ENCODE measurements around the gene HOXD4.

HOXD4 gene

DNA sequence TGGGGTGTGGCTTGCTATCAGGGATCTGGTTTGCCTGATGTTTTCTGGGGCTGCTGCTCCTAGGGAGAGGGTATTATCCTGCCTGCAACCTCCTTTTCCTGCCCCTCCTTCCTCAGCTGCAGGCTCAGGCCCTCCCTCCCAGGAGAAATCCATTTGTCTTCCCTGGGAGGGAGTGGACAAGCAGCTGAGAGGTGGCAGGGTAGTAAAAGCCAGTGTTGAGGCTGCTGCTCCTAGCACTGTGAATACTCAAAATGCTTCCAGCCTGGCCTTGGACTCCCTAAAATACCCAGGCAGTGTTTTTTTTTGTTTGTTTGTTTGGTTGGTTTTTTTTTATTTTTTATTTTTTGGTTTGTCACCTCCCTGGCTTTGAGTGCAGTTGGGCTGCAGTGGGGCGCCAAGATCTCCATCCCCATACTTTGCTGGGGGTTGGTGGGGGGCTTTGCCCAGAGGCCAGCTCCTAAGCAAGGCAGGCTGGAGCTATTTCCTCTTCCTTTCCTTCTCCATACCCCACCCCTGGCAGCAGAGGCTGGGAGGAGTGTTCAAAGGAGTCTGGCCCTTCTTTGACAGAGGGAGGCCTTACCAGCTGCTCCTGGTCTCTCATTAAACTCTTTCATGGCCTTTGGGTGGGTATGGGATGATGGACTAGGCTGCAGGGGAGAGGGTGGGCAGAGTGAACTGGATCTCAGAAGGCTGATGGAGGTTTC lies 19.4 kb downstream of the HOXD4 start:
- DNase-seq = peak; percentile 52

DNA sequence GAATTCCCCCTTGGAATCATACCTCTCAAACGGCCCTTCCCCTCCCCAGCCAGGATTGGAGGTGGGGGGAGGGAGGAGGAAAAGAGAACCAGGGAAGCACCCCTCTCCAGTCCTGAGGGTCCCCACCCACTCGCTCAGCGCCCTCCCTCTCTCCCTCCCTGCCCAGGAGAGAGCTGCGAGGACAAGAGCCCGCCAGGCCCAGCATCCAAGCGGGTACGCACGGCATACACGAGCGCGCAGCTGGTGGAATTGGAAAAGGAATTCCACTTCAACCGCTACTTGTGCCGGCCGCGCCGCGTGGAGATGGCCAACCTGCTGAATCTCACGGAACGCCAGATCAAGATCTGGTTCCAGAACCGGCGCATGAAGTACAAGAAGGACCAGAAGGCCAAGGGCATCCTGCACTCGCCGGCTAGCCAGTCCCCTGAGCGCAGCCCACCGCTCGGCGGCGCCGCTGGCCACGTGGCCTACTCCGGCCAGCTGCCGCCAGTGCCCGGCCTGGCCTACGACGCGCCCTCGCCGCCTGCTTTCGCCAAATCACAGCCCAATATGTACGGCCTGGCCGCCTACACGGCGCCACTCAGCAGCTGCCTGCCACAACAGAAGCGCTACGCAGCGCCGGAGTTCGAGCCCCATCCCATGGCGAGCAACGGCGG lies 20.1 kb downstream of the HOXD4 start:
- DNase-seq = peak; percentile 87

- DNase-seq = peak; percentile 76
These were observed 20.9 kb downstream of the HOXD4 start for GRCh38 chr2:176172007-176172894.

DNA sequence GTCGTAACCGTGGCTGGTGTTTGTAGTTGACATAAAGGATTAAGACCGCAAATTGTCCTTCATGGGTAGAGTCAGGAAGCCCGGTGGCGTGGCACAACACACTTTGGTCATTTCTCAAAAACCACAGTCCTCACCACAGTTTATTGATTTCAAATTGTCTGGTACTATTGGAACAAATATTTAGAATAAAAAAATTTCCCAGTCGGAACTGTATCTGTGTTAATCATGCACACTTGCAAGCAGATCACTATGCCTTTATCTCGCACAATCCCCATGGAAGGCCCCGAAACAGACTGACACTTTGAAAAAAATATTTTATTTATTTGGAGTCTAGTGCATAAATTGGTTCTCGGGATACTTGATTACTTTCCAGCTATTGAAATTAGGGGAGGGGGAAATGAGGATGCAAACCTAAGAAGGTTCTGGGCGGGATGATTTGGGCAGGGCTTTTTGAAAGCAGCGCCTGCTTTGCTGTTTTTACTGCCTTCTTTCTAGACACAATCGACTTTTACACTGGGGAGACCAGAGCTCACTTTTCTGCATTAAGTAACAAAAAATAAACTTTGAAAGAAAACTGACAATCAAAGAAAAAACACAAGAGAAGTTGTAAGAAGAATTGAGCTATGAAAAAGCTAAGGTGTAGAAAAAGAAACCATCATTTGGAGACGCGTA lies 21.7 kb downstream of the HOXD4 start:
- DNase-seq = peak; percentile 71

DNA sequence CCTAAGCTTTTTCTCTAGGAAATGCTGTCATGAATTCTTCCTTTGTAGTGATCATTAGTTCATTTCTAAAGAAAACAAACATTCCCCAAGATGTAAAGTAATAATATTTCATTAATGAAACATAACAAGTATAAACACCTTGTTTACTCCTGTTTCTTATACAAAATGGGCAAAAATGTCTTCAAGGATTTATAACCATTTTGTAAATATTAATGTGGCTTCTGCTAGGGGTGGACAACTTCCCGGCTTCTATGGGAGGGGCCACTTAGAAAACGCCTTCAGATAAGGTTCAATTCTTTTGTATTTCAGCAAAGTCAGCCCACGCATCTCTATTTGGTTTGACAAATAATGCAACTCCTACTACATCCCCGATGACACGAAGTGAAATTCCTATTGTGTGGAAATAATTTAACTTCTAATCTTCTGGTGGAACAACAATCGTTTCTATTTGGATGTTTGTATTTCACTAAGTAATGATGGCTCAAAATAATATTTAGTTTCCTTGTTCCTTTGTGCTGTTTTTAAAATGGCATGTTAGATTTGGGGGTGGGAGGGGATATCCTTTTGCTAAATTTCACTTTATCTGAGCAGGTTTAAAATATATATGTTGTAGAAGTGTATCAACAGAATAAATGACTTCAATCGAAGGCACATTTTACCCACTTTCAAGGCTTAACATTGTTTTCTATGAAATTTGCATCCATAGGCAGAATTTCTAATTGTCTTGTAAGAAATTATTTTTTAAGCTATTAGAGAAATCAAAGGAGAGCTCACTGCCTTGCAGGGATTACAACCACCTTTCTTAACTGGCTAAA lies 22.4 kb downstream of the HOXD4 start:
- no peak for DNase-seq

- peak; percentile 83 for DNase-seq
These were observed 23.1 kb downstream of the HOXD4 start for GRCh38 chr2:176174382-176174823.

- DNase-seq = peak; percentile 92
These were observed 23.7 kb downstream of the HOXD4 start for GRCh38 chr2:176174824-176175708.

DNA sequence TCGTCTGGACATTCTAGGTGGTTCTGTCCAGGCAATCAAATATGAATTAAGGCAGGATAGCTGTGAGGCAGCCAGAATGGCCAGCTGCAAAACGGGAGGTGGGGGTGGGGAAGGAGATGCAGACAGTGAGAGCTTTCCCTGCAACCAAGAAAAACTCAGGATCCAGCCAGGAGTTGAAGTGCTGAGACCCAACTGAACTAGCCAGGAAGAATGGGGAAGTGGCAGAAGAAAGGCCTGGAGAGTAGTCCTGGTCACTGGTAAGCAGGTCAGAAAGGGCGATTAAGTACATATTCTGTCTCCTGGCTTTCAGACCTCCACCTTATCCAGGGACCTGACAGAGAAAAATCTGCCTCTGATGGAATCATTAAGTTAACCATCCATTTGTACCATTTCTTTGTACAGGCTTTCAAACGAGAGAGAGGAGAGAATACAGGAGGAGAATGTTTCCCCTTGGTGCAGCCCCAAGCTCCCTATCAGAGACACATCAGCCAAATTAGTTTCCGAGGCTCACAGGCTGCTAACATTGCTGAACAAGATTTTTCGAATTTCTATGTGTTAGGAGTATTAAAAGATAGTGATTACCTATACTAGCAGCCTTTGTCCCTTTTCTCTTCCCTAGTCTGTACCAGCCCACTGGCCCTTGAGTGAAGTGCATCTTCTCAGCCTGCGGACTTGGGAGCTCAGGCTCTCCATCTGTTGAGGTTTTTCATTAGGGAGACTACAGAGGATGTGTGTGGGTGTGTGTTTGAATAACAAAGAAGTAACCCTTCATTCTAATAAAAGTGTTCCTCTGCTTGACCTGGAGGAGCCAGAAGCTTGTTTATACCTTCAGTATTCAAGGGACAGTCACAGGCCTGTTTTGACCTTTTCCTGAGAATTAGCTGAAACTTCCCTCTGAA lies 24.6 kb downstream of the HOXD4 start:
- peak; percentile 57 for DNase-seq

DNA sequence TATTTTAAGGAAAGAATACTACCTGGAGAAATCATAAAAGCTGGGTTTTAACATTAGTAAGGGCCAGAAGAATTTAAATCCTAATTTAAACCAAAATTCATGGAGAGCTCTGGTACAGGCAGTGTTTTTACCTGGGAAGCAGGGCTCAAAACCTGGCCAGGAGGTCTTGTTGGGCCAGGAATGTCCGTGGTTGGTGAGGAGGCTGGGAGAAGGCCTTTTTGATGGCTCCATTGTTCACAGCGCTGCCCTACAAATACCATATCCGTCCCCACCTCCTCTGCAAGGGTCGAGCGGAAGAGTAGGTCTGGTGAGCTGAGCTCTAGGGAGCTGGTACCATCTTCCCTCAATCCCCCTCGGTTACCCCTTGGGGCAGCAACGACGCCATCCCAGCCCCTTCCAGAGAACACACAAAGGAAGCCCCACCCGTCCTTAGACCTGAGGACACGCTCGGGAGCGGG lies 26.3 kb downstream of the HOXD4 start:
- no peak for DNase-seq

DNA sequence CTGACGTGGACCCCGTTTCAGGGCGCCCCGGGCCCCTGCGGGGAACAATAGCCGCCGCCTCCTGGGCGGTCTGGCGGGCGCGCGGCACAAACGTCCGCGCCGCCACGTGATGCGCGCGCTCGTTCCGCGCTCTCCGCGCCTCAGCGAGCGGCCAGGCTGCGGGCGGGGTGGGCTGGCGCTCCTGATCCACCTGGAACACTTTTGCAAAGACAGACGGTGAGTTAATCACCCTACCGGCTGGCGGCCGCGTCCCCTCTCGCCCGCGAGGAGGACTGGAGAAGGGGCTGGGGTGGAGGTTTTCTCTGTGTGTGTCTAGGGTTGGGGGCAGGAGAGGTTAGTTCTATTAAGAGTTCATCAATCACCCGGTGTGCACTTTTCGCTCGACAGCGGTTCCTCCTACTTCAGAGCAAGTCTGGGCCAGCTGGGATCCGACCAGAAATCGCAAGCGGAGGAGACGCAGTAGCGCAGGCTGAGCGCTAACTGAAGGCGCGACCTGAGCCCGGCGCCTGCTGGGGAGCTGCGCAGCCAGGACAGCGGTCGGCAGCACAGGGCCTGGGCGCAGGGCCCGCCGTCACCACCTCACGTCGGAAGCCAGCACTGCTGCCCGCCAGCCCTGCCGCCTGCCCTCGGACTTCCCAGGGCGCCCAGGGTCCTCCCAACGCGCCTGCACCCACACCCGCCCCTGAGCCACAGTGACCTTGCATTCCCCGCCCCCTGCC lies 26.8 kb downstream of the HOXD4 start:
- DNase-seq = peak; percentile 93

DNA sequence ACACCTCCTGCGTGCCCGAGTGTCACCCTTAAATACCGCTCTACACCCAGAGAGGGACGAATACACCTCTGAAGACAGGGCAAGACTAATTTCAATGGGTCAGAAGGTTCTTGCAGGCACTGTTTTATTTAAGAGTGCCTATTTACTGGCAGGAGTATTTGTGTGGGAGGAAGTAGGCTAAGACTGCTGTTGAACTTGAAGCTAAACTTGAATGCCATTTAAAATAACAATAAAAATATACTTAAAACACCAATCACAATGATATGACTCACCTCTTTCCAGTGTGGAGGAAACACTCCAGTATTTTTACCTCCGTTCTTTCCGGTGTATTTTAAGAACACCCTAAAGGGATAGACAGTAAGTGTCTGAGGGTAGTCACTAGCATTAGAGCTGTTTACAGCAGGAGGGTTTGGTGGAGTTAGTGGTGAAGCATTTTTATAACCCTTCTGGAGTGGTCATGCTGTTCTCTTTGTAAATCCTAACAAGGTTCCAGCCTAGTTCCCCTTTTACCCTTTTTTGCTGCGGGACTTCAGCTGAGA lies 27.5 kb downstream of the HOXD4 start:
- DNase-seq = no peak

DNA sequence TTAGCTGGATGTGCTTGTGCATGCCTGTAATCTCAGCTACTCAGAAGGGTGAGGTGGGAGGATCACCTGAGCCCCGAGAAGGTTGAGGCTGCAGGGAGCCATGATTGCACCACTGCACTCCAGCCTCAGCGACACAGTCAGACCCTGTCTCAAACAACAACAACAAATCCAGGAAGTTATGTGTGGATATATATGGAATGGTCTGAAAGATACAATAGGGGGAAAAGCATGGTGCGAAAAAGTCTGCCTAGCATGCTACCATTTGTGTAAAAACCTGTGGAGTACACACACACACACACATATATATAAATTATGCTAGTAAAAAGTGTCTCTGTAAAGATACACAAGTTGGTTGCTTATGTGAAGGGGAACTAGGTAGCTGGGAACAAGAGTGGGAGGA lies 30.2 kb downstream of the HOXD4 start:
- DNase-seq = no peak

GRCh38 chr2:176182671-176183070 lies 31.3 kb downstream of the HOXD4 start:
- DNase-seq = no peak

- DNase-seq = no peak
These were observed 33.4 kb downstream of the HOXD4 start for GRCh38 chr2:176184749-176185148.

- no peak for DNase-seq
These were observed 34.7 kb downstream of the HOXD4 start for GRCh38 chr2:176186024-176186423.

GRCh38 chr2:176187200-176187898 lies 36.0 kb downstream of the HOXD4 start:
- DNase-seq = no peak

DNA sequence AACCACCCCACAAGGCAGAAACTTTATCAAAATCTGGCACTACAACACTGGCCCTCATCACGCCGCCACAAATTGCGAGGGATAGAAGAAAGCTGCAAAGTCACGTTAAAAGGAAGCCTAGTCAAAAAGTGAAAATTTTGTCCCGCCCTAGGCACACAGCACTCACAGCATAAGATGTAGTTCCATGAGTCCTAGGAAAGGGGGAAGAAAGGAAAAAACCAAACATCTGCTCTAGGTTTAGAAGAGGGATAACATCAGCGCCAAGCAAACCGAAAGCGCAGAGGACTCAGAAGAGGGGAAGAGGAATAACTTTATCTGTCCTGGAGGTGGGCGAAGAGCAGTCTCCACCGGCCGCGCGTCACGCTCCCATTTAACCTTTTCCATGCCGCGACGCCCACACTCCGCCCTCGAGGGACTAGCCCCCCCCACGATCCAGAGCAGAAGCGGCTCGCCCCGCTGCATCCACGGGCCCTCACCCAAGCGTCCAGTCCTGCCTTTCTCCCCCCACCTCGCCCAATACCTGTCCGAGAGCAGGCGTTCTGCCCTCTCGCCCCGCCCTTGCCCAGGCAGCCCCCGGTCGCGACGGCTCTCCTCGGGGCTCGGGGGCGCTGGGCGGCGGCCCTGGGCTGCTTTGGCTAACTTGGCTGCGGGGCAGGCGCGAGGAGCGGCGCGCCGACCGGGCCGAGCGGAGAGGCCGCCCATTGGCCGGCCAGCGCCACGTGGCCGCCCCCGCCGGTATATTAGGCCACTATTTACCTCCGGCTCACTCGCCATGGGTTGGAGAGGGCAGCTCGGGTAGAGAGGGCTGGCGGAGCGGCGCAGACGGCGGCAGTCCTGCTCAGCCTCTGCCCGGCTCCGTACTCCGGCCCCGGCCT lies 36.8 kb downstream of the HOXD4 start, which contains the start of gene HOXD1:
HOXD1 (plus strand) TSS at position 770 of the 875 bp plus-strand sequence. CDS start 134 bp downstream, outside the sequence.
- DNase-seq = peak; percentile 94
